Fibroblast of lung (primary cell): ENCODE data around the gene SCLT1. TPM values are rescaled to one million over a fixed set of nuclear protein-coding genes. Genes with fewer than 3 reads are reported as not detected.

Source experiments
- DNase-seq, 2 donors: peaks; one replicate each; pipeline versions ENCODE4 v3.0.0 to v3.0.0-alpha.2; 2010; ENCODE audit warnings: low read depth in 2 of 2
- H2AFZ ChIP-seq: 2 replicates; pipeline ENCODE4 v1.5.1; 2012; ENCODE audit warnings: low read length, control low read depth, inconsistent platforms
- H3K27ac ChIP-seq: 2 replicates; pipeline ENCODE4 v1.5.1; 2011; ENCODE audit warnings: low read length, control low read depth; ENCODE audit not compliant: insufficient read depth
- H3K27me3 ChIP-seq: 2 replicates; pipeline ENCODE4 v1.5.1; 2011; ENCODE audit warnings: mild to moderate bottlenecking, low read length; ENCODE audit not compliant: control insufficient read depth, insufficient read depth
- H3K36me3 ChIP-seq: 2 replicates; pipeline ENCODE4 v1.5.1; 2011; ENCODE audit warnings: low read length; ENCODE audit not compliant: control insufficient read depth, insufficient read depth
- H3K4me1 ChIP-seq: 2 replicates; pipeline ENCODE4 v1.5.1; 2011; ENCODE audit warnings: low read length; ENCODE audit not compliant: control insufficient read depth, insufficient read depth; ENCODE audit errors: extremely low read depth
- H3K4me2 ChIP-seq: 2 replicates; pipeline ENCODE4 v1.5.1; 2011; ENCODE audit warnings: low read length, control low read depth; ENCODE audit not compliant: insufficient read depth; ENCODE audit errors: extremely low read depth
- H3K4me3 ChIP-seq, 4 experiments: fragments of 200-600 bp in 1 of 4; sonication (generic) in 1 of 4; replicated peaks in 1 of 4; 2 replicates each; pipeline ENCODE4 v1.5.1; 2011 to 2016; ENCODE audit warnings: low read length in 4 of 4, low read depth in 3 of 4, mild to moderate bottlenecking in 3 of 4, control low read depth in 2 of 4, inconsistent platforms in 1 of 4, mixed read lengths in 1 of 4; ENCODE audit not compliant: insufficient read depth in 1 of 4; ENCODE audit errors: control extremely low read depth in 1 of 4
- H3K79me2 ChIP-seq: 2 replicates; pipeline ENCODE4 v1.5.1; 2012; ENCODE audit warnings: mild to moderate bottlenecking, low read length, inconsistent platforms; ENCODE audit not compliant: control insufficient read depth, insufficient read depth
- H3K9ac ChIP-seq: 2 replicates; pipeline ENCODE4 v1.5.1; 2011; ENCODE audit warnings: mild to moderate bottlenecking, low read length, control low read depth; ENCODE audit not compliant: insufficient read depth
- H3K9me3 ChIP-seq: 2 replicates; pipeline ENCODE4 v1.5.1; 2012; ENCODE audit warnings: low read depth, low read length; ENCODE audit not compliant: control insufficient read depth, insufficient read depth
- H4K20me1 ChIP-seq: 2 replicates; pipeline ENCODE4 v1.5.1; 2011; ENCODE audit warnings: low read length; ENCODE audit not compliant: control insufficient read depth, insufficient read depth; ENCODE audit errors: extremely low read depth
- EZH2 ChIP-seq: IDR thresholded peaks from 2 replicates; pipeline ENCODE4 v1.5.1; 2012; ENCODE audit warnings: low read length, control low read depth, mild to moderate bottlenecking; ENCODE audit errors: missing control alignments
- polyA plus RNA-seq, 2 donors: library from polyadenylated mRNA; depleted of rRNA in 1 of 2; stranded (reverse) in 1 of 2; unstranded in 1 of 2; fragments of >200 nt; gene quantifications; 2 replicates each; pipeline ENCODE4 v1.2.1, GENCODE V29; 2011 to 2012; ENCODE audit warnings: missing spikeins in 1 of 2
- total RNA-seq: library from RNA; depleted of rRNA; stranded (reverse); fragments of >200 nt; gene quantifications from 2 replicates; pipeline ENCODE4 v1.2.1, GENCODE V29; 2014
- TF ChIP-seq, protein P1 (sequence below), 2 donors: IDR thresholded peaks in 1 of 2; conservative IDR thresholded peaks in 1 of 2; 1 replicate in 1 of 2; 2 replicates in 1 of 2; pipeline ENCODE4 v1.5.1; 2011 to 2012; ENCODE audit warnings: low read length in 2 of 2, control low read depth in 1 of 2, inconsistent platforms in 1 of 2, low read depth in 1 of 2, mild to moderate bottlenecking in 1 of 2

The SCLT1 gene
- total and polyA plus RNA-seq, 2 donors (not counting 1 experiment from before 2014, with no cell fraction given) = 8.8 to 16.2 TPM

DNA sequence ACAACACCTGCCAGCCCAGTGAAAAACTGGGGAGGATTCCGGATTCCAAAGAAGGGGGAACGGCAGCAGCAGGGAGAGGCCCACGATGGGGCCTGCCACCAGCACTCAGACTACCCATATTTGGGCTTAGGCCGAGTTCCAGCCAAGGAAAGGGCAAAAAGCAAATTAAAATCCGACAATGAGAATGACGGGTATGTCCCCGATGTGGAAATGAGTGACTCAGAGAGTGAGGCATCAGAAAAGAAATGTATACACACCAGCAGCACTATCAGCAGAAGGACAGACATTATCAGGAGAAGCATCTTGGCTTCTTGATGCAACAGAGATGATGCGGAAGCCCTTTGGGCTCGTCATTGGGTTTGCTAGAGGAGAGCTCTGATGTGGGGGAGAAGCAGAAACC lies 221.4 kb downstream of the SCLT1 start:
- H4K20me1 ChIP-seq = no peaks in the 10 kb centered on the region
- peak overlapping the region; percentile 56 for H3K27ac ChIP-seq
- H2AFZ ChIP-seq = no peak overlapping the region
- H3K27me3 ChIP-seq = no peaks in the 10 kb centered on the region
- peaks cover 12% of the 10 kb centered on the region for H3K36me3 ChIP-seq
- no peaks in the 10 kb centered on the region for H3K79me2 ChIP-seq
- H3K4me2 ChIP-seq = no peak overlapping the region
- no peaks in the 10 kb centered on the region for H3K9me3 ChIP-seq
- DNase-seq = peak; percentile 90 to 92
- H3K4me3 ChIP-seq = no peak overlapping the region
- no peak overlapping the region for H3K9ac ChIP-seq
- H3K4me1 ChIP-seq = peaks cover 6% of the 10 kb centered on the region
- TF ChIP-seq, protein P1, sequence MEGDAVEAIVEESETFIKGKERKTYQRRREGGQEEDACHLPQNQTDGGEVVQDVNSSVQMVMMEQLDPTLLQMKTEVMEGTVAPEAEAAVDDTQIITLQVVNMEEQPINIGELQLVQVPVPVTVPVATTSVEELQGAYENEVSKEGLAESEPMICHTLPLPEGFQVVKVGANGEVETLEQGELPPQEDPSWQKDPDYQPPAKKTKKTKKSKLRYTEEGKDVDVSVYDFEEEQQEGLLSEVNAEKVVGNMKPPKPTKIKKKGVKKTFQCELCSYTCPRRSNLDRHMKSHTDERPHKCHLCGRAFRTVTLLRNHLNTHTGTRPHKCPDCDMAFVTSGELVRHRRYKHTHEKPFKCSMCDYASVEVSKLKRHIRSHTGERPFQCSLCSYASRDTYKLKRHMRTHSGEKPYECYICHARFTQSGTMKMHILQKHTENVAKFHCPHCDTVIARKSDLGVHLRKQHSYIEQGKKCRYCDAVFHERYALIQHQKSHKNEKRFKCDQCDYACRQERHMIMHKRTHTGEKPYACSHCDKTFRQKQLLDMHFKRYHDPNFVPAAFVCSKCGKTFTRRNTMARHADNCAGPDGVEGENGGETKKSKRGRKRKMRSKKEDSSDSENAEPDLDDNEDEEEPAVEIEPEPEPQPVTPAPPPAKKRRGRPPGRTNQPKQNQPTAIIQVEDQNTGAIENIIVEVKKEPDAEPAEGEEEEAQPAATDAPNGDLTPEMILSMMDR (conservative IDR thresholded peaks at IDR 0.05 in 1 of 2, IDR thresholded peaks at IDR 0.05 in 1 of 2; ENCODE audit: low read depth in 1 of 2, low read length in 2 of 2) = no peak
- TF ChIP-seq EZH2 = no peak

DNA sequence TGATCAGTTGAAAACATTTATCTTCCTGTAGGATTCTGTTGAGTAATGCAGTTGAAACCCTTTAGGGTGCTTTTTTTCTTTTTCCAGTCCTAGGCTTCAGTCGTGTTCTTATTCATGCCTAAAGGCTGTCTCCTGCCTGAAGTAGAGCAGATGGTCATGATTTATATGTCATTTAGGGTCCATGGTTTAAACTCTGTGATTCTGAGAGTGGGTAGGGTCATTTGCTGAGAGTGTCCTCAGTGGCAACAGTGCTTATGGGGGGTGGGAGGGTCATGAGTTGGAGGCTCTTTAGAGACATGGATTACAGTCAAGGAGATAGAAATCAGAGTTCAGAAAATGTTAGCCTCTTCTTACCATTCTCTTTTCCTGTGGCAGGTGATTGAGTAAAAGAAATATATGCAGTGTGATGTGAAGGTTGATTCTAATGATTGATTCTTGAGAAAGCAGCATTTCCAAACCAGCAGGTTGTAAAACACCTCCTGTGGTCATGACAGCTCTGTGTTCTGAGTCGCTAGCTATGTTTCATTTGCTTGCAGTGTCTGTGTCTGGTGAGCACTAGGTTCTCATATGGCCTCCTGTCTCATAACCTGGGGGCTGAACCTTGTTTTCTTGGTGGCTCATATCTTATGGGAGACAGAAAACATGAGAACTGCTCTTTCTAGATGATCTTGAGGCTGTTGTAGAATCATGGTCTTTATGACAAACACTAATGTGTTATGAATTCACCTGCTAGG lies 223.4 kb downstream of the SCLT1 start:
- TF ChIP-seq EZH2 = no peak
- TF ChIP-seq, protein P1 (conservative IDR thresholded peaks at IDR 0.05 in 1 of 2, IDR thresholded peaks at IDR 0.05 in 1 of 2; ENCODE audit: low read depth in 1 of 2, low read length in 2 of 2) = no peak
- Histone ChIP-seq H3K36me3 (peaks cover 14% of the 10 kb centered on the region), H3K4me2 (no peak overlapping the region), H2AFZ (no peak overlapping the region), H3K9ac (no peak overlapping the region), H3K27me3 (no peaks in the 10 kb centered on the region), H3K27ac (no peak overlapping the region), H4K20me1 (no peaks in the 10 kb centered on the region), H3K9me3 (no peaks in the 10 kb centered on the region), H3K4me1 (peaks cover 6% of the 10 kb centered on the region), H3K79me2 (peaks cover 5% of the 10 kb centered on the region), H3K4me3 (no peak overlapping the region)
- no peak for DNase-seq

DNA sequence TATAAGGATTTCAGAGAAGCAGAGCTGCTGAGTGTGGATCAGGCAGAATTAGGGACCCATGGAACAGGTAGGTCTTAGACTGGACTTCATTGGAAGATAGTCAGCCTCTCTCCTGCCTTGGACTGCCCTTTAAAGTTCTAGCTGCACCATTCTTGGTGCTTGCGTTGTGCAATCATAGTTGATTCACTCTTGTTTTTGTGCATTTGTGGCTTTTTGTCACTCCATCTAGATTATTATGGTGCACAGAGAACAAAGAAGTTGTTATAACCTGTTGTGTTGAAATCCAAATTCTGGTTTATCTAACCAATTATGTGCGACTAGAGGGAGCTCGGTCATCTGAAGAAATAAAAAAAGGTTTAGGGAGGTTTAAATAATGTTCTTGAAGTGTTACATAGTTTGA lies 224.6 kb downstream of the SCLT1 start:
- Histone ChIP-seq H3K36me3 (peaks cover 15% of the 10 kb centered on the region), H3K4me1 (peaks cover 6% of the 10 kb centered on the region), H3K27ac (no peak overlapping the region), H3K27me3 (no peaks in the 10 kb centered on the region), H2AFZ (no peak overlapping the region), H3K9me3 (no peaks in the 10 kb centered on the region), H4K20me1 (no peaks in the 10 kb centered on the region), H3K9ac (no peak overlapping the region), H3K79me2 (peaks cover 5% of the 10 kb centered on the region), H3K4me2 (no peak overlapping the region), H3K4me3 (no peak overlapping the region)
- peak in 1 of 2 donors; percentile 35 for DNase-seq
- no peak for TF ChIP-seq EZH2
- TF ChIP-seq, protein P1 (conservative IDR thresholded peaks at IDR 0.05 in 1 of 2, IDR thresholded peaks at IDR 0.05 in 1 of 2; ENCODE audit: low read depth in 1 of 2, low read length in 2 of 2) = no peak
